GM12878 (cell line): ENCODE measurements around the gene FGD5. TPM values are rescaled to one million over a fixed set of nuclear protein-coding genes. Genes with fewer than 3 reads are reported as not detected.

Experiments
- ATAC-seq: fragments of 200-7000 bp; cut with Tn5 transposase; 3 replicates; pipeline ENCODE4 v1.9.1; 2020; ENCODE audit warnings: mild to moderate bottlenecking, moderate library complexity
- BruUV-seq: library from RNA; stranded (reverse); fragments of 400-500 nt; replicated peaks from 2 replicates; lab custom pipeline; 2021; lab: Mats Ljungman, UMichigan
- CTCF ChIA-PET: fragments of 300-600 bp; sonication (Branson Sonifier 250); formaldehyde crosslinking; extraction: SDS; loops from one replicate; lab custom pipeline; 2021; ENCODE audit warnings: inconsistent platforms; lab: Yijun Ruan, JAX
- POLR2A ChIA-PET: fragments of 350-600 bp; formaldehyde crosslinking; extraction: SDS; loops from one replicate; lab custom pipeline; 2021; ENCODE audit warnings: inconsistent platforms; lab: Charles Lee
- RAD21 ChIA-PET: fragments of 300-600 bp; sonication (Branson Sonifier 250); formaldehyde crosslinking; loops from one replicate; lab custom pipeline; 2023; ENCODE audit warnings: antibody characterized with exemption; ENCODE audit not compliant: unreplicated experiment; lab: Charles Lee
- SMC1A ChIA-PET: fragments of 300-600 bp; sonication (Branson Sonifier 250); formaldehyde crosslinking; loops from one replicate; lab custom pipeline; 2023; ENCODE audit not compliant: unreplicated experiment, uncharacterized antibody; lab: Charles Lee
- DNase-seq: peaks from one replicate; pipeline ENCODE4 v3.0.0-alpha.2; 2011; ENCODE audit warnings: low read depth, low spot score
- FAIRE-seq: peaks from 3 replicates; lab custom pipeline; 2011; peaks lifted over from hg19 to GRCh38; lab: Jason Lieb, UNC
- H2AFZ ChIP-seq: 2 replicates; pipeline ENCODE4 v1.6.0; 2011; ENCODE audit warnings: low read depth, low read length, control low read depth; ENCODE audit not compliant: control insufficient read depth
- H3K27ac ChIP-seq: 2 replicates; pipeline ENCODE4 v1.5.1; 2011; ENCODE audit warnings: control low read depth; ENCODE audit not compliant: control insufficient read depth, insufficient read depth
- H3K27me3 ChIP-seq, 2 experiments: replicated peaks in 1 of 2; 2 replicates each; pipeline versions ENCODE4 v1.6.0 to v1.6.1; 2011; ENCODE audit warnings: low read length in 1 of 2; ENCODE audit not compliant: control insufficient read depth in 2 of 2, insufficient read depth in 2 of 2
- H3K36me3 ChIP-seq, 2 experiments: 2 replicates each; pipeline ENCODE4 v1.5.1; 2011; ENCODE audit warnings: low read length in 1 of 2; ENCODE audit not compliant: control insufficient read depth in 2 of 2, insufficient read depth in 2 of 2
- H3K4me1 ChIP-seq: 2 replicates; pipeline ENCODE4 v1.6.1; 2011; ENCODE audit warnings: mild to moderate bottlenecking, low read length, moderate library complexity, mixed read lengths; ENCODE audit not compliant: control insufficient read depth, insufficient read depth
- H3K4me2 ChIP-seq: 2 replicates; pipeline ENCODE4 v1.6.0; 2011; ENCODE audit warnings: control low read depth; ENCODE audit not compliant: control insufficient read depth, insufficient read depth
- H3K4me3 ChIP-seq: fragments of 200-600 bp; sonication (generic); 2 replicates; pipeline ENCODE4 v1.5.1; 2016
- H3K79me2 ChIP-seq: 2 replicates; pipeline ENCODE4 v1.6.0; 2011; ENCODE audit warnings: low read length; ENCODE audit not compliant: control insufficient read depth, insufficient read depth
- H3K9ac ChIP-seq: 2 replicates; pipeline ENCODE4 v1.8.0; 2011; ENCODE audit warnings: low read length, control low read depth, mixed read lengths; ENCODE audit not compliant: control insufficient read depth, insufficient read depth
- H3K9me3 ChIP-seq: replicated peaks from 3 replicates; pipeline ENCODE4 v1.5.1; 2011; ENCODE audit warnings: mild to moderate bottlenecking, low read length; ENCODE audit not compliant: control insufficient read depth, insufficient read depth
- H4K20me1 ChIP-seq: 2 replicates; pipeline ENCODE4 v1.6.0; 2011; ENCODE audit not compliant: control insufficient read depth, insufficient read depth
- BACH1 ChIP-seq: fragments of 450-650 bp; IDR thresholded peaks from 2 replicates; pipeline ENCODE4 v1.6.1; 2017; ENCODE audit warnings: mild to moderate bottlenecking, borderline replicate concordance
- CBX3 ChIP-seq: fragments of 200-600 bp; sonication (generic); IDR thresholded peaks from 2 replicates; pipeline ENCODE4 v1.6.1; 2016; ENCODE audit warnings: low read depth, borderline replicate concordance
- JUND ChIP-seq: IDR thresholded peaks from 2 replicates; pipeline ENCODE4 v1.6.1; 2012; ENCODE audit warnings: low read depth, mild to moderate bottlenecking, low read length, improper control_type of control experiment, moderate library complexity
- KDM1A ChIP-seq: fragments of 200-600 bp; sonication (generic); IDR thresholded peaks from 2 replicates; pipeline ENCODE4 v1.6.1; 2016; ENCODE audit warnings: borderline replicate concordance
- NFYB ChIP-seq: IDR thresholded peaks from 2 replicates; pipeline ENCODE4 v1.6.1; 2011; ENCODE audit warnings: low read depth, mild to moderate bottlenecking, low read length, improper control_type of control experiment, moderate library complexity; ENCODE audit not compliant: insufficient read depth
- PKNOX1 ChIP-seq: fragments of 450-650 bp; IDR thresholded peaks from 2 replicates; pipeline ENCODE4 v1.6.1; 2016; ENCODE audit warnings: mild to moderate bottlenecking
- RAD21 ChIP-seq: IDR thresholded peaks from 2 replicates; pipeline ENCODE4 v1.6.1; 2011; ENCODE audit warnings: mild to moderate bottlenecking, low read depth, low read length, moderate library complexity; ENCODE audit not compliant: insufficient read depth
- SMC3 ChIP-seq: IDR thresholded peaks from 2 replicates; pipeline ENCODE4 v1.6.1; 2011; ENCODE audit warnings: low read length, improper control_type of control experiment, borderline replicate concordance
- STAT1 ChIP-seq: fragments of 450-650 bp; conservative IDR thresholded peaks from 2 replicates; pipeline ENCODE4 v1.6.1; 2014; ENCODE audit warnings: antibody characterized with exemption, mild to moderate bottlenecking
- STAT3 ChIP-seq: IDR thresholded peaks from 2 replicates; pipeline ENCODE4 v1.6.1; 2011; ENCODE audit warnings: low read depth, low read length, improper control_type of control experiment
- TAF1 ChIP-seq: IDR thresholded peaks from 2 replicates; pipeline ENCODE4 v1.6.1; 2011; ENCODE audit warnings: mild to moderate bottlenecking, low read depth, low read length, borderline replicate concordance
- ZBTB40 ChIP-seq: fragments of 450-650 bp; IDR thresholded peaks from 2 replicates; pipeline ENCODE4 v1.6.1; 2016; ENCODE audit warnings: mild to moderate bottlenecking, moderate library complexity, borderline replicate concordance
- WGBS: methylation state at CpG from one replicate; pipeline ENCODE4 v1.1.6; 2016; ENCODE audit warnings: low lambda C conversion rate; ENCODE audit not compliant: insufficient replicate concordance, insufficient coverage; ENCODE audit errors: missing lambda C conversion rate; 5-methylcytosine and 5-hydroxymethylcytosine counted together
- in situ Hi-C: fragments of 300-500 bp; cut with MboI; formaldehyde crosslinking; loops from 9 replicates; pipeline ENCODE4 v1.14.3; 2018; ENCODE audit warnings: mixed read lengths
- intact Hi-C: fragments of 100-400 bp; cut with micrococcal nuclease; formaldehyde crosslinking; loops from one replicate; pipeline ENCODE4 v1.14.2; 2022; ENCODE audit not compliant: unreplicated experiment
- polyA plus RNA-seq, 11 experiments: library from polyadenylated mRNA; depleted of rRNA in 4 of 11; unstranded in 6 of 11; stranded (reverse) in 5 of 11; fragments of >200 nt; fragmentation: Nextera tagmentation in 4 of 11; fragmentation: Illumina TruSeq in 1 of 11; extraction: Ambion mirVana in 4 of 11; extraction: Trizol in 1 of 11; gene quantifications; 1 replicate in 1 of 11; 2 replicates in 10 of 11; pipeline versions ENCODE4 v1.2.1 to v1.2.3, GENCODE V29; 2011 to 2016; ENCODE audit warnings: inconsistent platforms in 2 of 11, missing spikeins in 2 of 11, low read depth in 1 of 11
- total RNA-seq, 4 experiments: library from RNA; depleted of rRNA in 3 of 4; stranded (reverse); fragments of >200 nt in 3 of 4; fragmentation: Illumina TruSeq in 1 of 4; extraction: Trizol in 1 of 4; gene quantifications; 2 replicates each; pipeline versions ENCODE4 v1.2.1 to v1.2.3, GENCODE V29; 2013 to 2021

FGD5 gene
- total and polyA plus RNA-seq, 10 of the 15 experiments (the other 5 are each of a cell fraction or from before 2014, with no cell fraction given) = 0.03 to 0.13 (median 0.11) TPM; not detected in 3

- no peak for TF ChIP-seq ZBTB40
- TF ChIP-seq STAT1 = no peak
- no peak for TF ChIP-seq RAD21
These were observed 13.2 kb downstream of the FGD5 start (continued) for GRCh38 chr3:14831916-14832450.

- intact Hi-C loops = no loop called here
These were observed 14.4 kb downstream of the FGD5 start for GRCh38 chr3:14832975-14833722.

More at GRCh38 chr3:14832975-14833722, 14.4 kb downstream of the FGD5 start:
- no peak overlapping the region for H3K4me3 ChIP-seq
- peaks cover 10 to 13% of the 10 kb centered on the region in 2 experiments for H3K27me3 ChIP-seq
- SMC1A ChIA-PET = interaction anchor here (1.7 kb wide), 1 partner anchor 53 kb away, joined by 5 read pairs; no protein-coding TSS in a partner anchor
- CTCF ChIA-PET = interaction anchor here (1.4 kb wide), 1 partner anchor 52 kb away, joined by 4 read pairs; no protein-coding TSS in a partner anchor
- no peaks in the 10 kb centered on the region for H3K4me1 ChIP-seq
- H3K27ac ChIP-seq = no peak overlapping the region
- peak; percentile 54; the same call in 2 of the 3 replicates for ATAC-seq
- no peaks in the 10 kb centered on the region for H3K36me3 ChIP-seq
- POLR2A ChIA-PET = no interaction called here
- DNase-seq = no peak
- BruUV-seq = no TSS peak
- TF ChIP-seq PKNOX1 (no peak), BACH1 (no peak), JUND (no peak), KDM1A (no peak), CBX3 (no peak), TAF1 (no peak), SMC3 (no peak), NFYB (no peak), STAT3 (no peak)
- FAIRE-seq = no peak
- in situ Hi-C loops = no loop called here
- no peaks in the 10 kb centered on the region for H3K9me3 ChIP-seq
- no peak overlapping the region for H3K4me2 ChIP-seq
- no peak overlapping the region for H2AFZ ChIP-seq
- WGBS = 45% methylated on average over 14 of the region's 14 CpGs
- no peak overlapping the region for H3K9ac ChIP-seq
- H3K79me2 ChIP-seq = no peaks in the 10 kb centered on the region
- no peaks in the 10 kb centered on the region for H4K20me1 ChIP-seq
- RAD21 ChIA-PET = interaction anchor here (1.2 kb wide), 1 partner anchor 31 kb away, joined by 3 read pairs; no protein-coding TSS in a partner anchor
